ENCODE data around the gene RFC2.

DNA sequence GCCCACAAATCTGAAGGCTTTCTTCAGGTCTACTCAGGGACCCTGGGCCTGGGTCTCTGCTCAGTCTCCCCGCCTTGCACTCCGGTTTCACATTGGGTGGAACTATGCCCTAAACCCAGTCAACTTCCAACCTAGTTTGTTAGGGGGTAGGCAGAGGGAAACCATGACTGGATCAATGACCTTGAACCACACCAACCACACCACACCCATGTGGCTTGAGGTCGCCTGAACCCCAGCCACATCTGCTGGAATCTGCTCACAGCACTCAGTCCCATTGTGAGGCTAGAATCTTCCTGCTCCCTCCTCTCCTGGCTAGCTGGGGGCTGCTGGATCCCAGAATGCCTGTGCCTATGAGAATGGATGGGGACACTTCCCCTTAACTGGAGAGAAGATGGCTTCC is 17.9 kb downstream of the RFC2 start:
- no peak for TF ChIP-seq CTCF (IDR thresholded peaks at IDR 0.05)
- TF ChIP-seq POLR2A (IDR thresholded peaks at IDR 0.05): no peak
